ENCODE measurements around the gene TMEM131.

Gene TMEM131

GRCh38 chr2:97996679-97997078, 931 bp upstream of the TMEM131 start:
- Histone ChIP-seq H3K4me3 (replicated peaks; ENCODE audit: insufficient read depth, low read length) (peak overlapping the region; percentile 68), H3K27ac (replicated peaks) (no peak overlapping the region), H3K27me3 (ENCODE audit: insufficient read depth, poor library complexity, severe bottlenecking) (no peaks in the 10 kb centered on the region)
- DNase-seq (ENCODE audit: low read depth in 1 of 2, low spot score in 1 of 2), result no peak
- no peak for TF ChIP-seq SPI1 (IDR thresholded peaks at IDR 0.05; ENCODE audit: borderline replicate concordance, low read depth)
- TF ChIP-seq POLR2AphosphoS5 (IDR thresholded peaks at IDR 0.05; ENCODE audit: low read depth), result no peak
- TF ChIP-seq CTCF (IDR thresholded peaks at IDR 0.05; ENCODE audit: insufficient read depth, low read length), result no peak
- TF ChIP-seq GABPA (IDR thresholded peaks at IDR 0.05; ENCODE audit: low read depth), result no peak
- TF ChIP-seq REST (IDR thresholded peaks at IDR 0.05; ENCODE audit: insufficient replicate concordance, low read depth), result no peak

GRCh38 chr2:97995026-97995733, 568 bp downstream of the TMEM131 start:
- Histone ChIP-seq H3K4me3 (replicated peaks; ENCODE audit: insufficient read depth, low read length) (peak overlapping the region; percentile 68), H3K27me3 (ENCODE audit: insufficient read depth, poor library complexity, severe bottlenecking) (no peaks in the 10 kb centered on the region), H3K27ac (replicated peaks) (peak overlapping the region; percentile 88)
- no peak for TF ChIP-seq CTCF (IDR thresholded peaks at IDR 0.05; ENCODE audit: insufficient read depth, low read length)
- peak; percentile 80 for TF ChIP-seq SPI1 (IDR thresholded peaks at IDR 0.05; ENCODE audit: borderline replicate concordance, low read depth)
- DNase-seq (ENCODE audit: low read depth in 1 of 2, low spot score in 1 of 2), result peak in 1 of 2 experiments; percentile 83

GRCh38 chr2:97994476-97994875, 1.3 kb downstream of the TMEM131 start:
- no peak for DNase-seq (ENCODE audit: low read depth in 1 of 2, low spot score in 1 of 2)
- peak overlapping the region; percentile 68 for H3K4me3 ChIP-seq (replicated peaks; ENCODE audit: insufficient read depth, low read length)
- peak overlapping the region; percentile 88 for H3K27ac ChIP-seq (replicated peaks)
- no peak for TF ChIP-seq SPI1 (IDR thresholded peaks at IDR 0.05; ENCODE audit: borderline replicate concordance, low read depth)
- no peak for TF ChIP-seq CTCF (IDR thresholded peaks at IDR 0.05; ENCODE audit: insufficient read depth, low read length)
- no peak for TF ChIP-seq GABPA (IDR thresholded peaks at IDR 0.05; ENCODE audit: low read depth)
- TF ChIP-seq POLR2AphosphoS5 (IDR thresholded peaks at IDR 0.05; ENCODE audit: low read depth), result no peak
- TF ChIP-seq REST (IDR thresholded peaks at IDR 0.05; ENCODE audit: insufficient replicate concordance, low read depth), result no peak
- no peaks in the 10 kb centered on the region for H3K27me3 ChIP-seq (ENCODE audit: insufficient read depth, poor library complexity, severe bottlenecking)

GRCh38 chr2:97993926-97994325, 1.8 kb downstream of the TMEM131 start:
- Histone ChIP-seq H3K4me3 (replicated peaks; ENCODE audit: insufficient read depth, low read length) (peak overlapping the region; percentile 68), H3K27me3 (ENCODE audit: insufficient read depth, poor library complexity, severe bottlenecking) (no peaks in the 10 kb centered on the region), H3K27ac (replicated peaks) (no peak overlapping the region)
- no peak for DNase-seq (ENCODE audit: low read depth in 1 of 2, low spot score in 1 of 2)
- no peak for TF ChIP-seq REST (IDR thresholded peaks at IDR 0.05; ENCODE audit: insufficient replicate concordance, low read depth)
- TF ChIP-seq CTCF (IDR thresholded peaks at IDR 0.05; ENCODE audit: insufficient read depth, low read length), result no peak
- no peak for TF ChIP-seq GABPA (IDR thresholded peaks at IDR 0.05; ENCODE audit: low read depth)
- no peak for TF ChIP-seq SPI1 (IDR thresholded peaks at IDR 0.05; ENCODE audit: borderline replicate concordance, low read depth)
- TF ChIP-seq POLR2AphosphoS5 (IDR thresholded peaks at IDR 0.05; ENCODE audit: low read depth), result no peak

All from HL-60 (cell line).